ENCODE data around the gene CLPX.

CLPX gene

DNA sequence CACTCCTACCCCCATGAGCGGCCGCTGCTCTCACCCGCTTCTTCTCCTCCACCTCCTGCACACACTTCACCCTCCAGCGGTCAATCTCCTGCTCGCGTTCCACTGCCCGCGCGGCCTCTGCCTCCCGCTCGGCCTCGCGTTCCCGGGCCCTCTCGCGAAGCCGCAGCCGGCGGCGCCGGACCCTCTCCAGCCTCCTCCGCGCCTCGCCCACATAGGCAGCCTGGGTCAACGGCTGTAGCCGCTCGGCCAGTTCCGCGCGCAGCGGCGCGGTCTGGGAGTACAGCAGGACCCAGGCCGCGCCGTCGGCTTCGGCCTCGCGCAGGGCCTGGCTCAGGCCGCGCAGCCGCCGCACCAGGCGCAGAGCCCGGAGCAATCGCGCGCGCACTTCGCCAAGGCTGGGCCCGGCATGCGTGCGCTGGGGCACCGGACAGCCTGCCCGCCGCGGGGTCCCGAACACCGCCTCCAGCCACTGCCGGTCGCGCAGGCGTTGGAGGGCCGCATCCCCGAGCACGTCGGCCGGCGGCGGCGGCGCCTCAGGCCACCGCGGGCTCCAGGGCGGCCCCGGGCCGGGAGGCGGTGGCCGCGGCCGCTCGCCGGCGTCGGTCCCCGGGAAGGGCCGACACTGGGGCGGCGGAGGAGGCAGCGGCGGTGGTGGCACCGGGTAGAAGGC is 52.1 kb downstream of the CLPX start:
- TF ChIP-seq, protein P1, sequence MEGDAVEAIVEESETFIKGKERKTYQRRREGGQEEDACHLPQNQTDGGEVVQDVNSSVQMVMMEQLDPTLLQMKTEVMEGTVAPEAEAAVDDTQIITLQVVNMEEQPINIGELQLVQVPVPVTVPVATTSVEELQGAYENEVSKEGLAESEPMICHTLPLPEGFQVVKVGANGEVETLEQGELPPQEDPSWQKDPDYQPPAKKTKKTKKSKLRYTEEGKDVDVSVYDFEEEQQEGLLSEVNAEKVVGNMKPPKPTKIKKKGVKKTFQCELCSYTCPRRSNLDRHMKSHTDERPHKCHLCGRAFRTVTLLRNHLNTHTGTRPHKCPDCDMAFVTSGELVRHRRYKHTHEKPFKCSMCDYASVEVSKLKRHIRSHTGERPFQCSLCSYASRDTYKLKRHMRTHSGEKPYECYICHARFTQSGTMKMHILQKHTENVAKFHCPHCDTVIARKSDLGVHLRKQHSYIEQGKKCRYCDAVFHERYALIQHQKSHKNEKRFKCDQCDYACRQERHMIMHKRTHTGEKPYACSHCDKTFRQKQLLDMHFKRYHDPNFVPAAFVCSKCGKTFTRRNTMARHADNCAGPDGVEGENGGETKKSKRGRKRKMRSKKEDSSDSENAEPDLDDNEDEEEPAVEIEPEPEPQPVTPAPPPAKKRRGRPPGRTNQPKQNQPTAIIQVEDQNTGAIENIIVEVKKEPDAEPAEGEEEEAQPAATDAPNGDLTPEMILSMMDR (conservative IDR thresholded peaks at IDR 0.05; ENCODE audit: low read length) = 0 out of 2 replicates have a peak, but pooled peaks have one; percentile 9
- DNase-seq (ENCODE audit: low read depth) = peak; percentile 38

GRCh38 chr15:65130941-65131340 is 54.2 kb downstream of the CLPX start:
- DNase-seq (ENCODE audit: low read depth) = no peak
- H3K4me3 ChIP-seq (ENCODE audit: low read length) = no peak overlapping the region
- TF ChIP-seq, protein P1 (conservative IDR thresholded peaks at IDR 0.05; ENCODE audit: low read length) = no peak

More for the DNA sequence above, 52.1 kb downstream of the CLPX start:
- H3K4me3 ChIP-seq (ENCODE audit: low read length) = peak overlapping the region; percentile 60

- TF ChIP-seq, protein P1 (conservative IDR thresholded peaks at IDR 0.05; ENCODE audit: low read length) = no peak
- DNase-seq (ENCODE audit: low read depth) = no peak
- no peak overlapping the region for H3K4me3 ChIP-seq (ENCODE audit: low read length)
These were observed 69.6 kb downstream of the CLPX start for GRCh38 chr15:65115542-65115941.

- TF ChIP-seq, protein P1 (conservative IDR thresholded peaks at IDR 0.05; ENCODE audit: low read length) = no peak
- no peak for DNase-seq (ENCODE audit: low read depth)
- no peak within 1 kb of the TSS for H3K4me3 ChIP-seq (ENCODE audit: low read length)
These were observed 70.1 kb downstream of the CLPX start, which contains the start of gene UBAP1L for GRCh38 chr15:65115086-65115485. Gene UBAP1L (minus strand): TSS chr15:65115200. CDS start chr15:65106215, 8,985 bp downstream.

- TF ChIP-seq, protein P1 (conservative IDR thresholded peaks at IDR 0.05; ENCODE audit: low read length) = no peak
- no peak overlapping the region for H3K4me3 ChIP-seq (ENCODE audit: low read length)
- no peak for DNase-seq (ENCODE audit: low read depth)
These were observed 74.4 kb downstream of the CLPX start for GRCh38 chr15:65110676-65111292.

DNA sequence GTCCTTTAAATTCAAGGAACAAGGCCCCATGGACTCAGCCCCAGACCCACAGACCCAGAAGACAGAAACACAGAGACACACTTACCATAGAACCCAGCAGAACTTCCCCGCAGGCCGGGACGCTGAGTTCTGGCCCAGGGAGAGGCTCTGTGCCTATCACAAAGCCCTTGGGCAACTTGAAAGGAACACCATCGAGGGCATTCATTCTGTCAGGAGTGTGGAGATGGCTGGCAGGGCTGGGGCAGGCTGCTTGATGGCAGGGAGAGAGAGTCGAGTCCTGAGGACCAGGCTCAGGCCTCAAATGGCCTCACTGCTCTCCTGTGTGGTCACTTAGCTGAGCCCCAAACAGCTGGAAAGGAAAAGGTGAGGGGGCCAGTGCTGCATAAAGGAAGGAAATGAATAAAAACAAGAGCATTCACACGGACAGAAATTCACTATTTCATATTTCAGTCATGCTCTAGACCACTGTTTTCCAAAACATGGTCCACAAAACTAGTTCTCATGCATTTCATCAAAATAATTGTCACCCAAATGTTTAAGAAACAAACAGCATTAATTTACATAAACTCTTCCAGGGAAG is 79.0 kb downstream of the CLPX start:
- no peak overlapping the region for H3K4me3 ChIP-seq (ENCODE audit: low read length)
- TF ChIP-seq, protein P1 (conservative IDR thresholded peaks at IDR 0.05; ENCODE audit: low read length) = no peak
- no peak for DNase-seq (ENCODE audit: low read depth)
